HG03135 (cell line): ENCODE measurements around the gene TMEM50B.
A peak's percentile ranks its signal among the peaks of the same experiment; 100 is the strongest.
"Not testable (repeated sequence)": the region's sequence is repeated elsewhere in the genome, so short reads cannot be mapped to it uniquely, and the experiment has no call there.

Experiments used
- ATAC-seq: cut with Tn5 transposase; IDR thresholded peaks from one replicate; pipeline ENCODE4 v1.9.1; 2021; ENCODE audit warnings: mild to moderate bottlenecking, moderate library complexity; ENCODE audit not compliant: unreplicated experiment

Gene TMEM50B

DNA sequence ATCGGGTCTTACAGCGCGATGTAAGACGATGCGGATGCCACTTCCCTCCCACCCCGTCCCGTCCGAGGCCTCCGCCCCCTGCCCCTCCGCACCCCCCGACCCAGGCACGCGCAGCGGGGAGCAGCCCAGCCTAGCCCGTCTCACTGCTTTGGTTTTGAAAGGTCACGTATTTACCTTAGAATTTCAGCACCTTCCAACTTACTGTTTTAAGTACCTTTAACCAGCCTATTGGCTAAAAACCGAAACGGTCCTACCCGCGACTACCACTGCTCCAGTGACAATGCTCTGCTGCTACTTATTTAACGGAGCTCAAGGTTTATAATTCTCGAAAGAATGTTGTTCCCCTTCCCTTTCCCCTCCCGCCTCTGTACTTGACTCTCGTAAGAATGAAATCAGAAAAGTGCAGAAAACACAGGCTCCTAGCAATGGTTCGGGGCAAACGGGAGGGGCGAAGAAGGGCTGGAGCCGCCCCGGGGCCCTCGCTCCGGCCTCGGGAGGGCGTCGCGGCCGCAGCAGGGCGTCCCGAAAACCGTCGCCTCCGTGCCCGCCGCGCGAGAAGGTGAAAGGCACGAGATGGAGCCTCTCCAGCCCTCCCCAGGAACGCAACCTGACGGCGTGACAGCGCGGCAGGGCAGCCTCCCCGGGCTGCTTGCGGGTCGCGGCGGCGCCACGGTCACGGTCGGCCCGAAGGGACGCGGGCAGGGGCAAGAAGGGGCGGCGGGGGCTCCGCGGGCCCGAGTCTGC, 667 bp downstream of the TMEM50B start:
- peak; percentile 28 for ATAC-seq

DNA sequence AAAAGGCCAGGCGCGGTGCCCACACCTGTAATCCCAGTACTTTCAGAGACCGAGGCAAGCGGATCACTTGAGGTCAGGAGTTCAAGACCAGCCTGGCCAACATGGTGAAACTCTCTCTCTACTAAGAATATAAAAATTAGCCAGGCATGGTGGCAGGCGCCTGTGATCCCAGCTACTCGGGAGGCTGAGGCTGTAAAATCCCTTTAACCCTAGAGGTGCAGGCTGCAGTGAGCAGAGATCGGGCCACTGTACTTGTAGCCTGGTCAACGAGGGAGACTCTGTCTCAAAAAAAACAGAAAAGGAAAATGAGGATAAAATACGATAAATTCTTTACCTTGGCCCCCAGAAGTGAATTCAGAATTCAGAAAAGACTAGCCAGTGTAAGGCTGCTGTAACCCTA, 1.6 kb downstream of the TMEM50B start:
- no peak for ATAC-seq

DNA sequence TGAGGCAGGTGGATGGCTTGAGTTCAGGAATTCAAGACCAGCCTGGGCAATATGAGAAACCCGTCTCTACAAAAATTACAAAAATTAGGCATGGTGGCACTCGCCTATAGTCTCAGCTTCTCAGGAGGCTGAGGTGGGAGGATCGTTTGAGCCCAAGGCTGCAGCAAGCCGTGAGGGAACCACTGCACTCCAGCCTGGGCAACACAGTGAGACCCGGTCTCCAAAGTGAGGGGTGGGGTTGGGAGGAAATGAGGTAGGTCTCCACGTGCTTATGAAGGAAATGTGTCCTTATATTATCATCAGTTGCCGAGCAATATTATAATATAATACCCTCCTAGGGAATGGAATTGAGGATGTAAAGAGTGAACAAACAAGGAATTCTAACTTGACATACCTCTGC, 2.7 kb downstream of the TMEM50B start:
- ATAC-seq = no peak

DNA sequence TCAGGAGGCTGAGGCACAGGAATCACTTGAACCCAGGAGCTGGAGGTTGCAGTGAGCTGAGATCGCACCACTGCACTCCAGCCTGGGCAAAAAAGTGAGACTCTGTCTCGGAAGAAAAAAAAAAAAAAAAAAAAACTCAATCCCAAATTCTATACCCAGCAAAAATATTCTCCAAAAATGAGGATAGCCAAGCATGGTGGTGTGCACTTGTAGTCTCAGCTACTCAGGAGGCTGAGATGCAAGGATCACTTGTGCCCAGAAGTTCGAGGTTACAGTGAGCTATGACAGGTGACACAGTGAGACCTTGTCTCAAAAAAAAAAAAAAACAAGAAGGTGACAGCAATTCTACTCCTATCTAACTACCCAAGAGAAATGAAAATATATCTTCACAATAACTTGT, 6.4 kb downstream of the TMEM50B start:
- no peak for ATAC-seq

DNA sequence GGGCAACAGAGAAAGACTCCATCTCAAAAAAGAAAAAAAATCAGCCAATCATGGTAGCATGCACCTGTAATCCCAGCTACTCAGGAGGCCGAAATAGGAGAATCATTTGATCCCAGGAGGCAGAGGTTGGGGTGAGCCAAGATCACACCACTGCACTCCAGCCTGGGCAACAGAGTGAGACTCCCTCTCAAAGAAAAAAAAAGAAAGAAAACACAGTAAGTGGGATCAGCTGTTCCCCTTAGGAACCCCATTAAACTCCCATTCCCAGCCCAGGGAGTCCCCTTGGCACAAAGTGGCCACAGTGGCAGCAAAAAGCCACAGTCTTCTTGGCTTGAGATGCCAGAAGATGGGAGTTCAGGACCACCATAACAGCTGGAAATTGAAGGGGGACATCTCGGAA, 9.1 kb downstream of the TMEM50B start:
- ATAC-seq = no peak

DNA sequence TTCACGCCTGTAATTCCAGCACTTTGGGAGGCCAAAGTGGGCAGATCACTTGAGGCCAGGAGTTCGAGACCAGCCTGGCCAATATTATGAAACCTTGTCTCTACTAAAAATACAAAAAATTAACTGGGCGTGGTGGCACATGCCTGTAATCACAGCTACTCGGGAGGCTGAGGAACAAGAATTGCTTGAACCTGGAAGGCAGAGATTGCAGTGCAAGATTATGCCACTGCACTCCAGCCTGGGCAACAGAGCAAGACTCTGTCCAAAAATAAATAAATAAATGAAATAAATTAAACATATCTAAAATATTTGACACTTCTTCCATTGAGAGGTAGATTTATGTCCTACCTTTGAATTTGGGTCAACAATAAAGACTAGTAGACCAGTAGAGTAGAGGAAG, 10.6 kb downstream of the TMEM50B start:
- not testable (repeated sequence) for ATAC-seq

DNA sequence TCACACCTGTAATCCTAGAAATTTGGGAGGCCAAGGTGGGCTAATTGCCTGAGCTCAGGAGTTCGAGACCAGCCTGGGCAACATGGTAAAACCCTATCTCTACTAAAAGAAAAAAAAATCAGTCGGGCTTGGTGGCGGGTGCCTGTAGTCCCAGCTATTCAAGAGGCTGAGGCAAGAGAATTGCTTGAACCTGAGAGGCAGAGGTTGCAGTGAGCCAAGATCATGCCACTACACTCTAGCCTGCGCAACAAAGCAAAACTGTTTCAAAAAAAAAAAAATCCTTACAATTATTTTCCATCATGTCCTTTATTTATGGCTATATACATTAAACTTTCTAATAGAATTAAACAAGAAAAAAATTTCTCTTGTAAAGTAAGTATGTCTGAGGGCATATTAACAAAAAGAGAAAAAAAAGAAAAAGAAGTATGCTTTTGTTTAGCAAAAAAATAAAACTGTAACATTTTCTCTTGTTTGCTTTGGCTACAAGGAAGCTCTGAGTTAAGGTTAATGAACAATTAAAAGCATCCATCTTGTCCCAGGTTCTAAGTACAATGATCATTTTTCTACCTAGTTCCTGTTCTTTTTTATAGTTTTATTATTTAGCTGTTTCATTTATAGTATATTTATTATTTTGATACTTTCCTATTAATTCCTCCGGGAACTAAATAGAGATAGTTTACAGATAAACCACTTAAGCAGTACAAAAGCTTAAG, 18.1 kb downstream of the TMEM50B start:
- no peak for ATAC-seq

DNA sequence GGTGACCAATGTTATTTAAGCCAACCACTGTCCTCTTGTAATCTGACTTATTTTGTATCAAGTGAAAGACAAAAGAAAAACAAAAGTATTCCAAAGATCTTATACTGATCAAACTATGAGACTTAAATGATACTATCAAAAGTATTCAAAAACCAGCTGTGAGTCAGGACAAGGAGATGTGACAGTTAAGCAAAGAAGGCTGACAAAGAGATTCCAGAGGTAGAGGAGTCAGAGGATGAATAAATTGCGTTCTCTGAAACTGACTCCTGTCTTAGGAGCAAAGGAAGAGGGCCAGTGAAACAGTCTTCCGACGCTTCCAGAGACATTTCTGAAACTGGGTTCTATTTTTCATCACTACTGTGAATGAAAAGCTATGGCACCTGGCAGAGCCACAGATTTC, 20.9 kb downstream of the TMEM50B start:
- no peak for ATAC-seq

DNA sequence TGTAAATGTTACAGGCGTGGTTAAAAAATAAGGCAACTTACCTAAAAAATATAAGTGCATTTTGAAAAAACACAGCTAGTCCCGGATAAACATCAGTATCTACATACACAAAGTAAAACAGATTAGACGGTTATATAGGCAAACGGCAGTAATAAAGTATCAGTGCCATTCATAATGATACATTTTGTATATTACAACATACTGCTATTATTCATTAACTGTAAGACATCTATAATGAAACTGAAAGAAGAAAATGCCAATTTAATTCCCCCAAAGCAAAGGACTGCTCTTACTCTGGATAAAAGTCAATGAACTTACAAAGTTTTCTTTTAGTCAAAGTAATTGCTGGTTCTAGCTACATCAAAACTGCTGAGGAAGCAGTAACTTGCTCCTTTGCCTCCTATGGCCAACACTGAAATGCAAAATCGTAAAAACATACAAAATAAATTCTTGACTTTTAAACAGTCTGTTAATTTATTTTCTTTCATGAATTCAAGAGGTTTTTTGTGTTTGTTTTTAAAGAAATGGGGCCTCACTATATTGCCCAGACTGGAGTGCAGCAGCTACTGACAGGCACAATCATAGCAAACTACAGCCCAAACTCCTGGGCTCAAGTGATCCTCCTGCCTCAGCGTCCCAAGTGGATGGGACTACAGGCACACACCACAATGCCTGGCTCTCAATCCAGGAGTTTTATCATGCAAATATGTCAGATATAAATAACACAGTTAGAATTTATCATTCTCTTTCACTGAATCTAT, 23.9 kb downstream of the TMEM50B start:
- ATAC-seq = no peak

DNA sequence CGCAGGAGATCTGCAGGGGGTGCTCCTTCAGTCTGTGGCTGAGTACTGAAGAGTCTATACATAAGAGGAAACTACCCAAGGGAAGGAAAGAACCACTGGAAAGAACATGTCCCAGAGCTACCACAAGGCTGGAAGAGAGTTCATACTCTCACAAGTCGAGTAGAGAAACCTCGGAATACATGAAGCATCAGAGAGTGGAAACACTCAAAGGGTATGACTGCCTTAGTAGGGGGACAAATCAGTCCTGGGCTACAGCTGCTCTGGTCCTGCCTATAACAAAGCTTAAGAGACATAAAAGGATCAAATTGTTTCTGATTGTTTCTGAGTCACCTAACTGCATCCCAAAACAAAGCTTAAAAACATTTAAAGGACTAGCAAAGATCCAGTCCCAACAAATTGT, 27.4 kb downstream of the TMEM50B start:
- ATAC-seq = no peak

DNA sequence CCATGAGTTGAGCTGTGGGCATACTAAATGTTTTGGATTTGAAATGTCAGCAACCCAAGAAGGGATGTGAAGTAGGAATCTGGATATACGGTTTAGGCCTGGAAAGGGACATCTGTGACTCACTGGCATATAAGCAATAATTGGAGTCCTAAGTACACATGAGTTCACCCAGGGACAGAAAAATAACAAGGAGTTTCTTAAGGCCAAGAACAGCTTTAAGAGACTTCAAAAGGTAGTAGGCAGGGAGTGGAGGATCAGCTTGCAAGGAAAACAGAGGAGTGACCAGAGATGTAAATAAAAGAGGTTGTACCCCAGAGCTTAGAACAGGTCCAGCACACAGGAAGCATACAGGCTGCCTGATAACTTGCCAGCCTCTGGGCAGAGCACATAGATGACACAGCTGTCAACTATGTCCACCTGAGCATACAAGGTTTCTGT, 28.1 kb downstream of the TMEM50B start:
- no peak for ATAC-seq

DNA sequence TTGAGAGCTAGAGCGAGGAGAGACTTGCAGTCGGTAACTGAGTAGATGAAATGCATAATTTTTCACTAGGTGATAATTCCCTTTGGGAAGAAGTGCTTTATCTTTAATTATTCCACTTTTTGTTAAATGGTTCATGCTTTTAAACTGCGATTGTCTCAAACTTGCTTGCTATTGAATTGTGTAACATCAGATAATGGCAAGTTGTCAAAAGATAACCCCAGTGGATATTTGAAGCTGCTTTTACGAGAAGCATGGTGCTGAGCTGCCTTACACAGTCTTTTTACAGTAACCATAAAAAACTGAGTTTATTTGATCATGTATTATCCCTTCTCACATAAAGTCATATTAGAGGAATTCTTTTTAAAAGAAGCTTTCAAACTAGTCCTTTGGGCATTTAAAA, 30.2 kb downstream of the TMEM50B start:
- ATAC-seq = no peak

DNA sequence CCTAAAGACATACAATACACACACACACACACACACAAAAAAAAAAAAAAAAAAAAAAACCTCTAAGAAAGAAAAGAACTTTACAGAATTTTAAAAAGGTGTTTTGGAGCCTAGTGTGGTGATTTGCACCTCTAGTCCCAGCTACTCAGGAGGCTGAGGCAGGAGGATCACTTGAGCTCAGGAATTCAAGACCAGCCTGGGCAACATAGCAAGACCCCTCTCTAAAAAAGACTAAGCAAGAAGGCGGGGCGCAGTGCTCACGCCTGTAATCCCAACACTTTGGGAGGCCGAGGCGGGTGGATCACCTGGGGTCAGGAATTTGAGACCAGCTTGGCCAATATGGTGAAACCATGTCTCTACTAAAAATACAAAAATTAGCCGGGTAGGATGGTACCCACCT, 33.2 kb downstream of the TMEM50B start:
- not testable (repeated sequence) for ATAC-seq

DNA sequence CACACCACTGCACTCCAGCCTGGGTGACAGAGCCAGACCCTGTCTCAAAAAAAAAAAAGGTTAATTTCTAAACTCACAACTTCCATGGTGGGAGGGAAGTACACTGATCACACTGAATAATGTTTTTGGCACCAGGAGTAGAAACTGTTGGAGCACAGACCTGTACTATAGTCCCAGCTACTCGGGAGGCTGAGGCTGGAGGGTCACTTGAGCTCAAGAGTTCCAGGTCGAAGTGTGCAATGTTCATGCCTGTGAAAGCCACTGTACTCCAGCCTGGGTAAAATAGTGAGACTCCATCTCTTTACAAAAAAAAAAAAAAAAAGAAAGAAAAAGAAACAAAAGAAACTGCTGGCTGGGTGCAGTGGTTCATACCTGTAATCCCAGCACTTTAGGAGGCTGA, 35.3 kb downstream of the TMEM50B start:
- ATAC-seq = no peak

DNA sequence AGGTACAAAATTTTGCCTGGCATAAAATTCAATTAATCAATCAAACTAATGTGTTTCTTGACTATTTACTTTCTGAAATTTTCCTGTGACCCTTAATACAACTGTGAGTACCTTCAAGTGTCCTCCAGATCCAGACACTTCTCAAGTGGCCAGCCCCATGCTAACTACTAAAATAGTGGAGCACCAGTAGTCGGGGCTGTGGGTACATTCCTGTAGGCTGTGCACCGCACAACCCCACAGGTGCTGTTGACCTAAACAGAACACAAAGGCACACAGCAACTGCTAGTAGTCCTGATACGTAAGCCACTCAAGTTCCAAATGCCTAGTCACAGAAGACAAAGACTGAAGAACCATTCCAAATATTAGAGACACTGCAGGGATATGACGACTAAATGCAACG, 36.6 kb downstream of the TMEM50B start:
- ATAC-seq = no peak

DNA sequence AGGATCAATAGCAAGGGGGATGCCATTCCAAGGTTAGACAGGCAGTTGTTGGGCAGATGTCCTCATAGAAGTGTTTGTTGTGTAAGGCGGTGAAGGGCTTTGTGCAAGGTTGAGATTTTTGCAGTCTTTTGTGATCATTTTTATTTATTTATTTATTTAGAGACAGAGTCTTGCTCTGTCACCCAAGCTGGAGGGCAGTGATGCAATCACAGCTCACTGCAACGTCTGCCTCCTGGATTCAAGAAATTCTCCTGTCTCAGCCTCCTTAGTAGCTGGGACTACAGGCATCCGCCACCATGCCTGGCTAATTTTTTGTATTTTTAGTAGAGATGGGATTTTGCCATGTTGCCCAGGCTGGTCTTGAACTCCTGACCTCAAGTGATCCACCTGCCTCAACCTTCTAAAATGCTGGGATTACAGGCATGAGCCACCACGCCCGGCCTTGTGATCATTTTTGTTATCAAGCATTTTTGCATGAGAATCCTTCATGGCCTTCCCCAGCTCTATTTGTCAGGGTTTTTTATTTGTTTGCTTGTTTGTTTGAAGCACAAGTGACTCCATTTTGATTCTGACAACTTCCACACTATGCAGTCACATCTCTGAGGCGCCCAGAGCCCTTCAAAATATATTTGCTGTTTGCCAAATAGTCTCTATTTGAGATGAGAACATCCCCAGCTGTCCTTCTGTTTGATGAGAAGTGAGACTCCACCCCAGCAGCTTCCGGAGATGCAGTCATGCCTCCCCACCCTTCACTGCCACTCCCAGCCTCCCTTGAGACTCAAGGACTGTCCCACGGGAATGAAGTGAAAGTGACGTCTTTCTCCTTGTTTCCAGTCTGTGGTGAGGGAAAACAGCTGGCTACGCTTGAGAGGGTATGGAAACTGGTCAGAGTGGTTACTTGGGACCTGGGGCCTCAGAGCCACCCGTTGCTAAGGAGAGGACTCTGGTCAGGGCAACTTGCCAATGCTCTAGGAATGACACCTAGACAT, 38.0 kb downstream of the TMEM50B start:
- ATAC-seq = no peak

DNA sequence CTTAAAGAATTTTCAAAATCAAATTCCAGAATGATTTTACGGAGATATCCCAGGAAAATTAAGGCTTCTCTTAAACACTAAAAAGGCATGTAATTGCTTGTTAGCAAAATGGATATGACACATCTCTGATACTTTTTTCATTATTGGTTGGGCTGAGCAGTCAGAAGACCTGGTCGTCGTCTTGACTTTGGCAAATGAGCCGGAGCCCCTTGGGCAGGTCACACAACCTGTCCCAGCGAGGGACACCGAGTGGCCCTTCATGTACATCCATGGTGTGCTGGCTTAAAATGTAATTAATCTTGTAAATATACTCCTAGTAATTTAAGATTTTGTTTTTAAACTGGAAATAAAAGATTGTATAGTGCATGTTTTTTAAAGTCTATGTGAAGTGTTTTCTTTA, 42.6 kb downstream of the TMEM50B start:
- ATAC-seq = no peak

DNA sequence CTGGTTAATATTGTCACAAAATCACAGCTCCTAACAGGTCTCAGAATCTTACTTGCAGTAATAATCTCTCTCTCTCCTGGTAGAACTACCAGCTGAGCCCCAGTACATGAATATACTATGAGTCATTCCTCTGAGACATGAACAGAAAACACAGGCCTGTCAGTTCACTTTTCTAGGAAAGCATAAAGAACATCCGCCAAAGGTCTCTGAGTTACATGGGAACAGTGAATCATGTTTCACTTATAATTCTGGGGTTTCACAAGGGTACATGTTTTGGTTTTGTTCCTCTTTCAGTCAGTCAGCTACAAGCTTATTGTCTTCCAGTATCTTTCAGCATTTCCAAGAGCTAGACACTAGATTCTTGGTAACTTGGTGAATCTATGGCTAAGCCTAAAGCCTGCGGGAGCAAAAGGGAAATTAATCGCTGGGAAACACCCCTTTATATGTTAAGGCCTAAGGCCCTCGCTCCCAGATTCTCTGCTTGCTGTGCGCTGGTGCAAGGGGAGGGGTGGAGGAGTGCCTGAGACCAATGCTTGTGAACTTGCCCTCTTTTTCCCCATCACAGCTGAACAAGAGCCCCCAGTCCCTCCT, 44.9 kb downstream of the TMEM50B start:
- peak; percentile 75 for ATAC-seq

DNA sequence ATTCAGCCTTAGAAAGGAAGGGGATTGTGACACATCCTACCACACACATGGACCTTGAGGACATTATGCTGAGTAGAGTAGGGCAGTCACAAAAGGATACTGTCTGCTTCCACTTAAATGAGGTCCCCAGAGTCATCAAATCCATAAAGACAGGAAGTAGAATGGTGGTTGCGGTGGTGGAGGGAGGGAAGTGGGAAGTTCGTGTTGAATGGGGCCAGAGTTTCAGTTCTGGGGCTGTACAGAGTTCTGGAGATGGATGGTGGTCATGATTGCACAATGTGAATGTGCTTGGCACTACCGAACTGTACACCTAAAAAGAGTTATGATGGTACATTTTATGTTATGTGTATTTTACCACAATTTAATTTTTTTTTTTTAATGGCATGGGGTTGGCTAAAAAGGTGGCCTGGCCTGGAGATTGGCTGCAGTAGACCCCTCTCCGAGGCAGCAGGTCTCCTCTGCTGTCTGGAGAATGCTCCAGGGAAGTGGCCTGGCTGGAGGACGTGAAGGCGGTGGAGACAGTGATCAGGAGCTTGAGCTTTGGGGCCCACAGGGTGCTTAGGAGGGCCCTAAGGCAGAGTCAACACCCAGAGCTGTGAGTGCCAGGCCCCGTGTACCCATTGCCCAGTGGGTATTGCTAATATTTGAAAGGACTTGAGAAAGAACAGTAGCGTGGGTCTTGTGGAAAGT, 46.2 kb downstream of the TMEM50B start:
- no peak for ATAC-seq

DNA sequence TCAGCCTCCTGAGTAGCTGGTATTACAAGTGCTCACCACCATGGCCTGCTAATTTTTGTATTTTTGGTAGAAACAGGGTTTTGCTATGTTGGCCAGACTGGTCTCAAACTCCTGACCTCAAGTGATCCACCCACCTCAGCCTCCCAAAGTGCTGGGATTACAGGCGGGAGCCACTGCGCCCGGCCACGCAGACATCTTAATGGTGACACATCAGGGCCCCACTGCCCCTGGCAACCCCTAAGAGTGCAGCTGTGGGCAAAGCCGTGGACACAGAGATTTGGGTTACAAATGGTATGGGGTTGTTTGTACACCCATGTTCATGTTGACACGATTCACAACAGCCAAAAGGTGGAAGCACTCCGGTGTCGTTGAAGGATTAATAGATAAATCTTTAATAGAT, 46.8 kb downstream of the TMEM50B start:
- no peak for ATAC-seq
